Measurements from ENCODE around the gene ZNF253.

Gene ZNF253

DNA sequence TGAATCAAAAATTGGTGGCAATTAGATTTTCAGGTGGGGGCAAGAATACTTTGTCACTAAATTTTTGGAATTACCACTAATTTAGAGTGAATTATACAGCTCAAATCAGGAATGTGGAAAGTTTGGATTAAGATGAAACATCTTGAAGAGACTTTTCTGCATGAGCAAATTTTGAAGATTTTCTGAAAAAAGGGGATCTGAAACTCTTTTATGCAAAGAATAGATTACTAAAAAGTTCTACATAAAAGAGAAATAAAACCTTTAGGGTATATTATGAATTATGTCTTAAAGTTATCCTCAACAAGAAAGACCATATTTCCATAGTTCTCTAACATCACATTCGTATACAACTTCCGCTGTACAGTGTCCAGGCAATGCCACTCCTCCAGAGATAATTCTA lies 71.7 kb downstream of the ZNF253 start:
- TF ChIP-seq, protein P1, sequence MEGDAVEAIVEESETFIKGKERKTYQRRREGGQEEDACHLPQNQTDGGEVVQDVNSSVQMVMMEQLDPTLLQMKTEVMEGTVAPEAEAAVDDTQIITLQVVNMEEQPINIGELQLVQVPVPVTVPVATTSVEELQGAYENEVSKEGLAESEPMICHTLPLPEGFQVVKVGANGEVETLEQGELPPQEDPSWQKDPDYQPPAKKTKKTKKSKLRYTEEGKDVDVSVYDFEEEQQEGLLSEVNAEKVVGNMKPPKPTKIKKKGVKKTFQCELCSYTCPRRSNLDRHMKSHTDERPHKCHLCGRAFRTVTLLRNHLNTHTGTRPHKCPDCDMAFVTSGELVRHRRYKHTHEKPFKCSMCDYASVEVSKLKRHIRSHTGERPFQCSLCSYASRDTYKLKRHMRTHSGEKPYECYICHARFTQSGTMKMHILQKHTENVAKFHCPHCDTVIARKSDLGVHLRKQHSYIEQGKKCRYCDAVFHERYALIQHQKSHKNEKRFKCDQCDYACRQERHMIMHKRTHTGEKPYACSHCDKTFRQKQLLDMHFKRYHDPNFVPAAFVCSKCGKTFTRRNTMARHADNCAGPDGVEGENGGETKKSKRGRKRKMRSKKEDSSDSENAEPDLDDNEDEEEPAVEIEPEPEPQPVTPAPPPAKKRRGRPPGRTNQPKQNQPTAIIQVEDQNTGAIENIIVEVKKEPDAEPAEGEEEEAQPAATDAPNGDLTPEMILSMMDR (IDR thresholded peaks at IDR 0.05; ENCODE audit: control insufficient read depth, extremely low read depth, insufficient read depth): no peak
- no peak for DNase-seq (ENCODE audit: low read depth)

DNA sequence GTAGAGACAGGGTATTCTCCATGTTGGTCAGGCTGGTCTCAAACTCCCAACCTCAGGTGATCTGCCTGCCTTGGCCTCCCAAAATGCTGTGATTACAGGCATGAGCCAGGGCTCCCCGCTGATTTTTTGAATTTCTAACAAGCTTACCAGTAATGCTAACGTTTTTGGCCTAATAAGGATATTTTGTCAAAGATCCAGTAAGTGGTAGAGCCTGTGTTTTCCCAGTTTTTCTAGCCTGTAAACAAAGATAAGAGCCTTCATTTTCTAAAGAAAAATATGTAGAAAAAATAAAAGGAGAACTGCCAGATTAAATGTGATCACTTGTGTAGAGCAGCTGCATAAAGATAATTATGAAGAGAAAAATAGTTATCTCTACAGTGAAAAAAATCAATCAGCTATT lies 72.8 kb downstream of the ZNF253 start:
- TF ChIP-seq, protein P1 (IDR thresholded peaks at IDR 0.05; ENCODE audit: control insufficient read depth, extremely low read depth, insufficient read depth): no peak
- no peak overlapping the region for H3K4me3 ChIP-seq (ENCODE audit: low read depth, low read length)
- DNase-seq (ENCODE audit: low read depth): no peak

More for the DNA sequence above, 71.7 kb downstream of the ZNF253 start:
- no peak overlapping the region for H3K4me3 ChIP-seq (ENCODE audit: low read depth, low read length)

DNA sequence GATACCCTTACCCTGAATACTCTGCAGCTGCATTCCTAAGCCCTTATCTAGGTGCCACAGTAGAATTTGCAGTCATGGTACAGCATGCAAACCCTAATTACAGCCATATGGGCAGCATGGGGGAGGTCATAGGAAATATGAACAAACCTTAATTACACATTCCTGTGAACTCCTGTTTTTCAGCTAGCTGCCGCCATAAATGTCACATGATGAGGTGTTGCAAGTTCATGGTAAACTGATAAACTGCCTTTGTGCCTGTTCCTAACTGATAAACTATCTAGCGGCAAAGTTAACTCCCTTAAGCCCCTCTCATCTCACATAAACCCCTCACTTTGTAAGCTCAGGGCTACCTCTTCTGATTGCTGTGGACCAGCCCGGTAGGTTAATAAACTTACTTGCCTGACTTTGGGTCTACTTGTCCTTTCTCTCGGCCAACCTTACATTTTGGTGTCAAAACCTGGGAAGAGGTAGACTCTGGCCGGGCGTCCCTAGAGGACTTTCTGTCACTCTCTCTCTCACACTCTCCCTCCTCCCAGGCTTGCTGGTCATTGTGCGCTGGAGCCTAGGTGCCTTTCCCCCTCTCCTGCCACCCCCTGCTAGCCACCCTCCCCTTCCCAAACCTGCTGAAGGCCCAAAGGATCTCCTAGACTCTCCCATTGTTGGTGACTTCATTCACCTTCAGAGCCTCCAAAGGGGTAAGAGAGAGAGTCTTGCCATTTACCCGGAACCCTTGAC lies 78.3 kb downstream of the ZNF253 start:
- TF ChIP-seq, protein P1 (IDR thresholded peaks at IDR 0.05; ENCODE audit: control insufficient read depth, extremely low read depth, insufficient read depth): no peak
- no peak for DNase-seq (ENCODE audit: low read depth)
- no peak overlapping the region for H3K4me3 ChIP-seq (ENCODE audit: low read depth, low read length)
